GM12878 (cell line): ENCODE results near the gene ZBTB16. TPM values are rescaled to one million over a fixed set of nuclear protein-coding genes. Genes with fewer than 3 reads are reported as not detected.

Experiments used
- ATAC-seq: fragments of 200-7000 bp; cut with Tn5 transposase; 3 replicates; pipeline ENCODE4 v1.9.1; 2020; ENCODE audit warnings: mild to moderate bottlenecking, moderate library complexity
- BruUV-seq: library from RNA; stranded (reverse); fragments of 400-500 nt; replicated peaks from 2 replicates; lab custom pipeline; 2021; lab: Mats Ljungman, UMichigan
- CTCF ChIA-PET: fragments of 300-600 bp; sonication (Branson Sonifier 250); formaldehyde crosslinking; extraction: SDS; loops from one replicate; lab custom pipeline; 2021; ENCODE audit warnings: inconsistent platforms; lab: Yijun Ruan, JAX
- POLR2A ChIA-PET: fragments of 350-600 bp; formaldehyde crosslinking; extraction: SDS; loops from one replicate; lab custom pipeline; 2021; ENCODE audit warnings: inconsistent platforms; lab: Charles Lee
- RAD21 ChIA-PET: fragments of 300-600 bp; sonication (Branson Sonifier 250); formaldehyde crosslinking; loops from one replicate; lab custom pipeline; 2023; ENCODE audit warnings: antibody characterized with exemption; ENCODE audit not compliant: unreplicated experiment; lab: Charles Lee
- SMC1A ChIA-PET: fragments of 300-600 bp; sonication (Branson Sonifier 250); formaldehyde crosslinking; loops from one replicate; lab custom pipeline; 2023; ENCODE audit not compliant: unreplicated experiment, uncharacterized antibody; lab: Charles Lee
- DNase-seq: peaks from one replicate; pipeline ENCODE4 v3.0.0-alpha.2; 2011; ENCODE audit warnings: low read depth, low spot score
- FAIRE-seq: peaks from 3 replicates; lab custom pipeline; 2011; peaks lifted over from hg19 to GRCh38; lab: Jason Lieb, UNC
- H2AFZ ChIP-seq: 2 replicates; pipeline ENCODE4 v1.6.0; 2011; ENCODE audit warnings: low read depth, low read length, control low read depth; ENCODE audit not compliant: control insufficient read depth
- H3K27ac ChIP-seq: 2 replicates; pipeline ENCODE4 v1.5.1; 2011; ENCODE audit warnings: control low read depth; ENCODE audit not compliant: control insufficient read depth, insufficient read depth
- H3K27me3 ChIP-seq, 2 experiments: replicated peaks in 1 of 2; 2 replicates each; pipeline versions ENCODE4 v1.6.0 to v1.6.1; 2011; ENCODE audit warnings: low read length in 1 of 2; ENCODE audit not compliant: control insufficient read depth in 2 of 2, insufficient read depth in 2 of 2
- H3K36me3 ChIP-seq, 2 experiments: 2 replicates each; pipeline ENCODE4 v1.5.1; 2011; ENCODE audit warnings: low read length in 1 of 2; ENCODE audit not compliant: control insufficient read depth in 2 of 2, insufficient read depth in 2 of 2
- H3K4me1 ChIP-seq: 2 replicates; pipeline ENCODE4 v1.6.1; 2011; ENCODE audit warnings: mild to moderate bottlenecking, low read length, moderate library complexity, mixed read lengths; ENCODE audit not compliant: control insufficient read depth, insufficient read depth
- H3K4me2 ChIP-seq: 2 replicates; pipeline ENCODE4 v1.6.0; 2011; ENCODE audit warnings: control low read depth; ENCODE audit not compliant: control insufficient read depth, insufficient read depth
- H3K4me3 ChIP-seq: fragments of 200-600 bp; sonication (generic); 2 replicates; pipeline ENCODE4 v1.5.1; 2016
- H3K79me2 ChIP-seq: 2 replicates; pipeline ENCODE4 v1.6.0; 2011; ENCODE audit warnings: low read length; ENCODE audit not compliant: control insufficient read depth, insufficient read depth
- H3K9ac ChIP-seq: 2 replicates; pipeline ENCODE4 v1.8.0; 2011; ENCODE audit warnings: low read length, control low read depth, mixed read lengths; ENCODE audit not compliant: control insufficient read depth, insufficient read depth
- H3K9me3 ChIP-seq: replicated peaks from 3 replicates; pipeline ENCODE4 v1.5.1; 2011; ENCODE audit warnings: mild to moderate bottlenecking, low read length; ENCODE audit not compliant: control insufficient read depth, insufficient read depth
- H4K20me1 ChIP-seq: 2 replicates; pipeline ENCODE4 v1.6.0; 2011; ENCODE audit not compliant: control insufficient read depth, insufficient read depth
- ATF7 ChIP-seq: fragments of 450-650 bp; IDR thresholded peaks from 2 replicates; pipeline ENCODE4 v1.6.1; 2016; ENCODE audit warnings: low read depth, mild to moderate bottlenecking
- BHLHE40 ChIP-seq, 2 experiments: fragments of 450-650 bp in 1 of 2; IDR thresholded peaks; 2 replicates each; pipeline ENCODE4 v1.6.1; 2011 to 2017; ENCODE audit warnings: low read depth in 2 of 2, borderline replicate concordance in 1 of 2, improper control_type of control experiment in 1 of 2, low read length in 1 of 2, mild to moderate bottlenecking in 1 of 2
- CBFB ChIP-seq: IDR thresholded peaks from 2 replicates; pipeline ENCODE4 v1.6.1; 2016; ENCODE audit warnings: antibody characterized with exemption, low read depth
- EP300 ChIP-seq, 2 experiments: fragments of 150-350 bp in 1 of 2; IDR thresholded peaks; 2 replicates each; pipeline ENCODE4 v1.6.1; 2011 to 2012; ENCODE audit warnings: low read depth in 2 of 2, low read length in 2 of 2, borderline replicate concordance in 1 of 2, improper control_type of control experiment in 1 of 2, inconsistent platforms in 1 of 2; ENCODE audit not compliant: control insufficient read depth in 1 of 2
- FOS ChIP-seq: IDR thresholded peaks from 3 replicates; pipeline ENCODE4 v1.6.1; 2011; ENCODE audit warnings: borderline replicate concordance; ENCODE audit not compliant: insufficient read length; ENCODE audit errors: extremely low read depth
- MEF2B ChIP-seq: fragments of 450-650 bp; IDR thresholded peaks from 2 replicates; pipeline ENCODE4 v1.6.1; 2018; ENCODE audit warnings: mild to moderate bottlenecking, moderate library complexity; ENCODE audit not compliant: partially characterized antibody, poor library complexity, severe bottlenecking
- MYC ChIP-seq: IDR thresholded peaks from 2 replicates; pipeline ENCODE4 v1.6.1; 2011; ENCODE audit warnings: mild to moderate bottlenecking, low read length, moderate library complexity, inconsistent platforms; ENCODE audit not compliant: insufficient read depth, insufficient replicate concordance, insufficient read length, severe bottlenecking
- NBN ChIP-seq: fragments of 450-650 bp; IDR thresholded peaks from 2 replicates; pipeline ENCODE4 v1.6.1; 2016
- NFYB ChIP-seq: IDR thresholded peaks from 2 replicates; pipeline ENCODE4 v1.6.1; 2011; ENCODE audit warnings: low read depth, mild to moderate bottlenecking, low read length, improper control_type of control experiment, moderate library complexity; ENCODE audit not compliant: insufficient read depth
- SMAD5 ChIP-seq: IDR thresholded peaks from 2 replicates; pipeline ENCODE4 v1.6.1; 2016; ENCODE audit warnings: antibody characterized with exemption, low read depth
- SP1 ChIP-seq: IDR thresholded peaks from one replicate; pipeline ENCODE4 v1.6.1; 2011; ENCODE audit warnings: low read depth, low read length
- ZBED1 ChIP-seq: IDR thresholded peaks from 2 replicates; pipeline ENCODE4 v1.6.1; 2016; ENCODE audit warnings: borderline replicate concordance
- ZNF207 ChIP-seq: fragments of 450-650 bp; IDR thresholded peaks from 2 replicates; pipeline ENCODE4 v1.6.1; 2014; ENCODE audit warnings: antibody characterized with exemption, mild to moderate bottlenecking, borderline replicate concordance
- ZNF274 ChIP-seq: IDR thresholded peaks from one replicate; pipeline ENCODE4 v1.8.0; 2011; ENCODE audit not compliant: insufficient read length, insufficient read depth
- WGBS: methylation state at CpG from one replicate; pipeline ENCODE4 v1.1.6; 2016; ENCODE audit warnings: low lambda C conversion rate; ENCODE audit not compliant: insufficient replicate concordance, insufficient coverage; ENCODE audit errors: missing lambda C conversion rate; 5-methylcytosine and 5-hydroxymethylcytosine counted together
- in situ Hi-C: fragments of 300-500 bp; cut with MboI; formaldehyde crosslinking; loops from 9 replicates; pipeline ENCODE4 v1.14.3; 2018; ENCODE audit warnings: mixed read lengths
- intact Hi-C: fragments of 100-400 bp; cut with micrococcal nuclease; formaldehyde crosslinking; loops from one replicate; pipeline ENCODE4 v1.14.2; 2022; ENCODE audit not compliant: unreplicated experiment
- polyA plus RNA-seq, 11 experiments: library from polyadenylated mRNA; depleted of rRNA in 4 of 11; unstranded in 6 of 11; stranded (reverse) in 5 of 11; fragments of >200 nt; fragmentation: Nextera tagmentation in 4 of 11; fragmentation: Illumina TruSeq in 1 of 11; extraction: Ambion mirVana in 4 of 11; extraction: Trizol in 1 of 11; gene quantifications; 1 replicate in 1 of 11; 2 replicates in 10 of 11; pipeline versions ENCODE4 v1.2.1 to v1.2.3, GENCODE V29; 2011 to 2016; ENCODE audit warnings: inconsistent platforms in 2 of 11, missing spikeins in 2 of 11, low read depth in 1 of 11
- total RNA-seq, 4 experiments: library from RNA; depleted of rRNA in 3 of 4; stranded (reverse); fragments of >200 nt in 3 of 4; fragmentation: Illumina TruSeq in 1 of 4; extraction: Trizol in 1 of 4; gene quantifications; 2 replicates each; pipeline versions ENCODE4 v1.2.1 to v1.2.3, GENCODE V29; 2013 to 2021
- TF ChIP-seq, protein P1 (sequence below): IDR thresholded peaks from 2 replicates; pipeline ENCODE4 v1.6.1; 2012; ENCODE audit warnings: low read length, inconsistent platforms
- TF ChIP-seq, protein P2 (sequence below): fragments of 450-650 bp; IDR thresholded peaks from 2 replicates; pipeline ENCODE4 v1.6.1; 2016; ENCODE audit warnings: mild to moderate bottlenecking, moderate library complexity, borderline replicate concordance
- TF ChIP-seq, protein P3 (sequence below): fragments of 450-650 bp; conservative IDR thresholded peaks from 2 replicates; pipeline ENCODE4 v1.6.1; 2017; ENCODE audit warnings: mild to moderate bottlenecking, moderate library complexity

The ZBTB16 gene
- total and polyA plus RNA-seq, 10 of the 15 experiments (the other 5 are each of a cell fraction or from before 2014, with no cell fraction given) = 0.38 TPM; not detected in 9

DNA sequence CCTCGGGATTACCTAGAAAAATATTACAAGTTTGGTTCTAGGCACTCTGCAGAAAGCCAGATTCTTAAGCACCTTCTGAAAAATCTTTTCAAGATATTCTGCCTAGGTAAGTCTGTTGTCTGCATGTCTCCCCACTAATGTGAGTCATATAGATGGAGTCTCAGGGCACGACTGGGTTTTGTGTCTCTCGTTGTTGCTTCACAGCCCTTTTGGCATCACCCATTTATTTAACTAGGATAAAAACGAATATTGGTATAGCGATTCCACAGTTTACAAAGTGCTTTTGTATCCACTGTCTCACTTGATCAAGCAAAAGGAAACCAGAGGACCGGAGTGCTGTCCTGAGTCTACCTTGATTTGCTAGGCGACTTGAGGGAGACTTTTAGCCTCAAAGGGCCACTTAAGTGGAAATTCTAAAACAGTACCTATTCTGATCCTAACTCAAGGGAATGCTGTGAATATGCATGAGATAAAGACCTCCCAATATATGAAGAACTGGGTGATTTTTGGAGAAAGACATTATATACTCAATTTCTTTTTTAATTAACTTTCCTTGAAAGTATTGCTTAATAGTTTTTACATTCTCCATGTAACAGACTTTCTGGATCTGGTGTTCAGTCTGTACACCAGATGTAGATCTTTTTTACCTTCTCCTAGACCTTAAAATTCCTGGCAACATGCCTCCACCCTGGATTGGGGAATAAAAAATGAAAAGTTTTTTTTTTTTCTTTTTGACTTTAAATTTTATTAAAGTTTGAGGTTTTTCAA is 237.3 kb downstream of the ZBTB16 start:
- FAIRE-seq = no peak
- ATAC-seq = no peak
- no peak overlapping the region for H2AFZ ChIP-seq
- no peaks in the 10 kb centered on the region for H4K20me1 ChIP-seq
- no peak overlapping the region for H3K9ac ChIP-seq
- H3K4me1 ChIP-seq = no peaks in the 10 kb centered on the region
- SMC1A ChIA-PET = no interaction called here
- H3K27me3 ChIP-seq = no peaks in the 10 kb centered on the region; a peak in 1 of 4 replicates
- 37% methylated on average over 7 of the region's 7 CpGs for WGBS
- RAD21 ChIA-PET = no interaction called here
- intact Hi-C loops (no loop called here), in situ Hi-C loops (no loop called here)
- H3K9me3 ChIP-seq = no peaks in the 10 kb centered on the region
- H3K27ac ChIP-seq = no peak overlapping the region
- no peak overlapping the region for H3K4me2 ChIP-seq
- H3K4me3 ChIP-seq = no peak overlapping the region
- CTCF ChIA-PET = no interaction called here
- H3K36me3 ChIP-seq = no peaks in the 10 kb centered on the region
- DNase-seq = no peak
- H3K79me2 ChIP-seq = no peaks in the 10 kb centered on the region
- no TSS peak for BruUV-seq
- POLR2A ChIA-PET = no interaction called here
- TF ChIP-seq ZBED1 (no peak), SP1 (no peak), MYC (no peak), MEF2B (no peak), SMAD5 (no peak), CBFB (no peak), ATF7 (no peak), ZNF207 (no peak), BHLHE40 (IDR thresholded peaks at IDR 0.05; ENCODE audit: borderline replicate concordance in 1 of 2, low read depth in 2 of 2, low read length in 1 of 2) (no peak), EP300 (IDR thresholded peaks at IDR 0.05; ENCODE audit: borderline replicate concordance in 1 of 2, control insufficient read depth in 1 of 2, low read depth in 2 of 2, low read length in 2 of 2) (no peak), ZNF274 (no peak), NBN (no peak), NFYB (no peak), FOS (no peak)
- TF ChIP-seq, protein P1, sequence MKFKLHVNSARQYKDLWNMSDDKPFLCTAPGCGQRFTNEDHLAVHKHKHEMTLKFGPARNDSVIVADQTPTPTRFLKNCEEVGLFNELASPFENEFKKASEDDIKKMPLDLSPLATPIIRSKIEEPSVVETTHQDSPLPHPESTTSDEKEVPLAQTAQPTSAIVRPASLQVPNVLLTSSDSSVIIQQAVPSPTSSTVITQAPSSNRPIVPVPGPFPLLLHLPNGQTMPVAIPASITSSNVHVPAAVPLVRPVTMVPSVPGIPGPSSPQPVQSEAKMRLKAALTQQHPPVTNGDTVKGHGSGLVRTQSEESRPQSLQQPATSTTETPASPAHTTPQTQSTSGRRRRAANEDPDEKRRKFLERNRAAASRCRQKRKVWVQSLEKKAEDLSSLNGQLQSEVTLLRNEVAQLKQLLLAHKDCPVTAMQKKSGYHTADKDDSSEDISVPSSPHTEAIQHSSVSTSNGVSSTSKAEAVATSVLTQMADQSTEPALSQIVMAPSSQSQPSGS = no peak
- TF ChIP-seq, protein P2, sequence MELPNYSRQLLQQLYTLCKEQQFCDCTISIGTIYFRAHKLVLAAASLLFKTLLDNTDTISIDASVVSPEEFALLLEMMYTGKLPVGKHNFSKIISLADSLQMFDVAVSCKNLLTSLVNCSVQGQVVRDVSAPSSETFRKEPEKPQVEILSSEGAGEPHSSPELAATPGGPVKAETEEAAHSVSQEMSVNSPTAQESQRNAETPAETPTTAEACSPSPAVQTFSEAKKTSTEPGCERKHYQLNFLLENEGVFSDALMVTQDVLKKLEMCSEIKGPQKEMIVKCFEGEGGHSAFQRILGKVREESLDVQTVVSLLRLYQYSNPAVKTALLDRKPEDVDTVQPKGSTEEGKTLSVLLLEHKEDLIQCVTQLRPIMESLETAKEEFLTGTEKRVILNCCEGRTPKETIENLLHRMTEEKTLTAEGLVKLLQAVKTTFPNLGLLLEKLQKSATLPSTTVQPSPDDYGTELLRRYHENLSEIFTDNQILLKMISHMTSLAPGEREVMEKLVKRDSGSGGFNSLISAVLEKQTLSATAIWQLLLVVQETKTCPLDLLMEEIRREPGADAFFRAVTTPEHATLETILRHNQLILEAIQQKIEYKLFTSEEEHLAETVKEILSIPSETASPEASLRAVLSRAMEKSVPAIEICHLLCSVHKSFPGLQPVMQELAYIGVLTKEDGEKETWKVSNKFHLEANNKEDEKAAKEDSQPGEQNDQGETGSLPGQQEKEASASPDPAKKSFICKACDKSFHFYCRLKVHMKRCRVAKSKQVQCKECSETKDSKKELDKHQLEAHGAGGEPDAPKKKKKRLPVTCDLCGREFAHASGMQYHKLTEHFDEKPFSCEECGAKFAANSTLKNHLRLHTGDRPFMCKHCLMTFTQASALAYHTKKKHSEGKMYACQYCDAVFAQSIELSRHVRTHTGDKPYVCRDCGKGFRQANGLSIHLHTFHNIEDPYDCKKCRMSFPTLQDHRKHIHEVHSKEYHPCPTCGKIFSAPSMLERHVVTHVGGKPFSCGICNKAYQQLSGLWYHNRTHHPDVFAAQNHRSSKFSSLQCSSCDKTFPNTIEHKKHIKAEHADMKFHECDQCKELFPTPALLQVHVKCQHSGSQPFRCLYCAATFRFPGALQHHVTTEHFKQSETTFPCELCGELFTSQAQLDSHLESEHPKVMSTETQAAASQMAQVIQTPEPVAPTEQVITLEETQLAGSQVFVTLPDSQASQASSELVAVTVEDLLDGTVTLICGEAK = no peak
- TF ChIP-seq, protein P3, sequence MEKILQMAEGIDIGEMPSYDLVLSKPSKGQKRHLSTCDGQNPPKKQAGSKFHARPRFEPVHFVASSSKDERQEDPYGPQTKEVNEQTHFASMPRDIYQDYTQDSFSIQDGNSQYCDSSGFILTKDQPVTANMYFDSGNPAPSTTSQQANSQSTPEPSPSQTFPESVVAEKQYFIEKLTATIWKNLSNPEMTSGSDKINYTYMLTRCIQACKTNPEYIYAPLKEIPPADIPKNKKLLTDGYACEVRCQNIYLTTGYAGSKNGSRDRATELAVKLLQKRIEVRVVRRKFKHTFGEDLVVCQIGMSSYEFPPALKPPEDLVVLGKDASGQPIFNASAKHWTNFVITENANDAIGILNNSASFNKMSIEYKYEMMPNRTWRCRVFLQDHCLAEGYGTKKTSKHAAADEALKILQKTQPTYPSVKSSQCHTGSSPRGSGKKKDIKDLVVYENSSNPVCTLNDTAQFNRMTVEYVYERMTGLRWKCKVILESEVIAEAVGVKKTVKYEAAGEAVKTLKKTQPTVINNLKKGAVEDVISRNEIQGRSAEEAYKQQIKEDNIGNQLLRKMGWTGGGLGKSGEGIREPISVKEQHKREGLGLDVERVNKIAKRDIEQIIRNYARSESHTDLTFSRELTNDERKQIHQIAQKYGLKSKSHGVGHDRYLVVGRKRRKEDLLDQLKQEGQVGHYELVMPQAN = no peak
